Measurements from ENCODE around the gene OR6S1. TPM values are rescaled to one million over a fixed set of nuclear protein-coding genes. Genes with fewer than 3 reads are reported as not detected.

OR6S1 gene
- total RNA-seq, 2 experiments from 2014 or later, result not detected

DNA sequence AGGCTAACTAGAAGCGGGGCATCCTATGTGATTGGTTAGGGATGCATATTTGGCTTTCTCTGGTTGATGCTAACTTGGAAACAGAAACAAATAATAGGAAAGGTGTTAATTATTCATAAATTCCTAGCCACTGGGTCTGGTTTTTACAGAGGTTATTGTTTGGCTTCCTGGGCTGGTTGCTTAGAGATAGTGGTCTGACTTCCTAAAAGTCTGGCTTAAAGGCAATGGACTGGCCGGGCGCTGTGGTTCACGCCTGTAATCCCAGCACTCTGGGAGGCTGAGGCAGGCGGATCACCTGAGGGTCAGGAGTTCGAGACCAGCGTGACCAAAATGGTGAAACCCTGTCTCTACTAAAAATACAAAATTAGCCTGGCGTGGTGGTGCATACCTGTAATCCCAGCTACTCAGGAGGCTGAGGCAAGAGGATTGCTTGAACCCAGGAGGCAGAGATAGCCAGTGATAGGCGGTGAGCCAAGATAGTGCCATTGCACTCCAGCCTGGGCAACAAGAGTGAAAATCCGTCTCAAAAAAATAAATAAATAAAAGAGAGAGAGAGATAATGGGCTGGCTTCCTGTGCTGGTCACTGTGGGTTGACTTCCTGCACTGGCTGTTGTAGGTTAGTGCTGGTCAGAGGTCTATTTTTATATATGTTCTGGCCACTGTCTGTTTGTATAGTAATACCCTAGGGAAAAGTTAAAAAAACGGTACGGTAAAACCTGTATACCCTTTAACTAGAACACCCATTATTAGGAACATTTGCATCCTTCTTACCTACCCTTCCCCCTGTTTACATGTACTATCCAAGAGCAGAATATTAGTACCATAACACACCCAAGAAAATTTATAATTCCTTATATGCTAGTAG is 24.1 kb downstream of the OR6S1 start:
- Mint-ChIP-seq H3K27me3 (peaks cover 15% of the 10 kb centered on the region), H3K4me3 (no peak overlapping the region), H3K4me1 (ENCODE audit: low read depth) (peaks cover 5% of the 10 kb centered on the region), H3K27ac (no peak overlapping the region), H3K9me3 (no peaks in the 10 kb centered on the region), H3K36me3 (ENCODE audit: low read depth) (no peaks in the 10 kb centered on the region)
- ChIA-PET POLR2A (no interaction called here), CTCF (no interaction called here)
- Histone ChIP-seq H3K36me3 (ENCODE audit: insufficient read depth, low read length) (no peaks in the 10 kb centered on the region), H3K9me3 (ENCODE audit: control insufficient read depth in 1 of 2, insufficient read depth in 1 of 2, low read length in 2 of 2) (no peaks in the 10 kb centered on the region), H3K4me3 (ENCODE audit: low read length) (no peak overlapping the region), H3K27ac (ENCODE audit: low read depth in 1 of 2, low read length in 2 of 2) (no peak overlapping the region), H3K4me1 (ENCODE audit: insufficient read depth, low read length) (peaks cover 19% of the 10 kb centered on the region), H3K27me3 (ENCODE audit: control insufficient read depth in 1 of 2, insufficient read depth in 2 of 2, low read length in 2 of 2) (peaks cover 0 to 10% of the 10 kb centered on the region in 2 experiments)
- TF ChIP-seq, protein P1, sequence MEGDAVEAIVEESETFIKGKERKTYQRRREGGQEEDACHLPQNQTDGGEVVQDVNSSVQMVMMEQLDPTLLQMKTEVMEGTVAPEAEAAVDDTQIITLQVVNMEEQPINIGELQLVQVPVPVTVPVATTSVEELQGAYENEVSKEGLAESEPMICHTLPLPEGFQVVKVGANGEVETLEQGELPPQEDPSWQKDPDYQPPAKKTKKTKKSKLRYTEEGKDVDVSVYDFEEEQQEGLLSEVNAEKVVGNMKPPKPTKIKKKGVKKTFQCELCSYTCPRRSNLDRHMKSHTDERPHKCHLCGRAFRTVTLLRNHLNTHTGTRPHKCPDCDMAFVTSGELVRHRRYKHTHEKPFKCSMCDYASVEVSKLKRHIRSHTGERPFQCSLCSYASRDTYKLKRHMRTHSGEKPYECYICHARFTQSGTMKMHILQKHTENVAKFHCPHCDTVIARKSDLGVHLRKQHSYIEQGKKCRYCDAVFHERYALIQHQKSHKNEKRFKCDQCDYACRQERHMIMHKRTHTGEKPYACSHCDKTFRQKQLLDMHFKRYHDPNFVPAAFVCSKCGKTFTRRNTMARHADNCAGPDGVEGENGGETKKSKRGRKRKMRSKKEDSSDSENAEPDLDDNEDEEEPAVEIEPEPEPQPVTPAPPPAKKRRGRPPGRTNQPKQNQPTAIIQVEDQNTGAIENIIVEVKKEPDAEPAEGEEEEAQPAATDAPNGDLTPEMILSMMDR (IDR thresholded peaks at IDR 0.05), result no peak
- ATAC-seq (ENCODE audit: poor library complexity), result no peak
- no peak for DNase-seq
- intact Hi-C loops (cut with DNase I, micrococcal nuclease), result no loop called here

DNA sequence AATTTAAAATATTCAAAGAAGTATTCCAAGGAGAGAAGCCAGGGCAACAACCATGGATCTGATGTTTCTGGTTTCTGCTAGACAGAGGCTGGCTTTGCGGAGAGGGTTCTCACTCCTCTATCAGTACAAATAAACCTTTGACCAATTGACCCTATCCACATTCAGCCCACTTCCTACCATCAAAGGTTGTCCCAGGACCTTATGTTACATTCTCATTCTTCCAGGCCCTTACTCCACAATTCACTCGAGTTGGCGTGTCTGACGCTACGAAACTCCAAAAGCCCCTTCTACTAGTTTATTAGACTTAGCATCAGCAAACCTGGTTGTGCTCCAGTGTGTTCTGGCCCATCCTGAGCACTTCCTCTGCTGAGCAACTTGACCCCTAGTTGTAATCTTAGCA is 25.5 kb downstream of the OR6S1 start:
- Histone ChIP-seq H3K27me3 (ENCODE audit: control insufficient read depth in 1 of 2, insufficient read depth in 2 of 2, low read length in 2 of 2) (no peaks in the 10 kb centered on the region), H3K36me3 (ENCODE audit: insufficient read depth, low read length) (no peaks in the 10 kb centered on the region), H3K9me3 (ENCODE audit: control insufficient read depth in 1 of 2, insufficient read depth in 1 of 2, low read length in 2 of 2) (no peaks in the 10 kb centered on the region), H3K4me3 (ENCODE audit: low read length) (no peak overlapping the region), H3K27ac (ENCODE audit: low read depth in 1 of 2, low read length in 2 of 2) (no peak overlapping the region), H3K4me1 (ENCODE audit: insufficient read depth, low read length) (peaks cover 22% of the 10 kb centered on the region)
- CTCF ChIA-PET, result no interaction called here
- TF ChIP-seq, protein P1 (IDR thresholded peaks at IDR 0.05), result no peak
- Mint-ChIP-seq H3K27me3 (peaks cover 15% of the 10 kb centered on the region), H3K27ac (no peak overlapping the region), H3K4me1 (ENCODE audit: low read depth) (no peaks in the 10 kb centered on the region), H3K9me3 (no peaks in the 10 kb centered on the region), H3K36me3 (ENCODE audit: low read depth) (no peaks in the 10 kb centered on the region), H3K4me3 (no peak overlapping the region)
- POLR2A ChIA-PET, result no interaction called here
- intact Hi-C loops (cut with DNase I, micrococcal nuclease), result loop anchor here in 1 of 2 experiments (2.0 kb wide), 1 partner anchor 15 kb away; no protein-coding TSS in a partner anchor
- DNase-seq, result no peak
- ATAC-seq (ENCODE audit: poor library complexity), result no peak

DNA sequence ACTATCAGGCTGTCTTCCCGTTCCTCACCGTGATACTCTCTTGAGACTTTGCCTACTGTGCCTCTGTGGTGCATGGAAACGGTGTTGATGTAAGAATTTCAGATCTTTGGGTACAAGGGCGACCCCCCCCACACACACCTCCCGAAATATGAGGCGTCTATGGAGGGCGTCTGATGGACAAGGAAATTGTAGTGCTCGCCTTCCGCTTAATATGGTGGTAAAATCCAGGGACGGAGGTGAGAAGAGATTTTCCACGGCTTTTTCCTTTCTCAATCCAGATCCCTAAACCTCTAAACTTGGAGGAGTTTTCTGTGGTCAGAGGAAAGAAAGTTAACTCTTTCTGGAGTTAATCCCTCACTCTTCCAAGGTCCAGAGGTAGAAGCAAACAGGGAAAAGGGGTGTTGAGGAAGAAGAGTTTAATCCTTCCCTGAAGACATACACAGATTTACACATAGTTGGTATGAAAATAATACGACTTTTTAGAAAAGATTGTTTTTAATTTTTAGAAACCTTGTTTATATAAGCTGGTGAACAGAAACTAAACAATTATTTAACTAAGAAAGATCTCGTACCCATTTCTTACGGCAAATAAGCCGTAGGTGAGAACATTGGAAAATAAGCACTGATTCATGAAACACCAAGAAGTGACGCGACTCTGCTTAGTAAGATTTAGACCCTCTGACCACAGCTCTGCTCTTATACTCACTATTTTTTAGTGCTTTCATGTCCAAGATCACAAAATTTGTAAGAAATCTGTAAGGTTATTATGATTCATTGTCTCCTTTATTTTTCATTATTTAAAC is 27.3 kb downstream of the OR6S1 start:
- ATAC-seq (ENCODE audit: poor library complexity), result peak; percentile 20
- H3K4me1 ChIP-seq (ENCODE audit: insufficient read depth, low read length), result peaks cover 35% of the 10 kb centered on the region
- H3K27me3 ChIP-seq (ENCODE audit: control insufficient read depth in 1 of 2, insufficient read depth in 2 of 2, low read length in 2 of 2), result no peaks in the 10 kb centered on the region
- TF ChIP-seq, protein P1 (IDR thresholded peaks at IDR 0.05), result no peak
- H3K9me3 ChIP-seq (ENCODE audit: control insufficient read depth in 1 of 2, insufficient read depth in 1 of 2, low read length in 2 of 2), result no peaks in the 10 kb centered on the region
- Mint-ChIP-seq H3K4me1 (ENCODE audit: low read depth) (no peaks in the 10 kb centered on the region), H3K36me3 (ENCODE audit: low read depth) (no peaks in the 10 kb centered on the region), H3K27ac (no peak overlapping the region), H3K9me3 (no peaks in the 10 kb centered on the region), H3K27me3 (peaks cover 15% of the 10 kb centered on the region), H3K4me3 (no peak overlapping the region)
- peak in 2 of 14 experiments; percentile 26 to 33 for DNase-seq
- intact Hi-C loops (cut with DNase I, micrococcal nuclease), result loop anchor here (2.0 to 5.0 kb wide), 3 partner anchors 17 to 272 kb away; partner anchors contain the start of gene PARP2 (in 1 of the 2)
- ChIA-PET POLR2A (interaction anchor here (1.1 to 3.5 kb wide), 13 partner anchors 8 to 286 kb away, joined by 4 to 61 read pairs (median 10); partner anchors contain the start of genes APEX1, CCNB1IP1, OSGEP and PARP2), CTCF (interaction anchor here (0.8 to 2.9 kb wide), 14 partner anchors 8 to 287 kb away, joined by 3 to 15 read pairs (median 4); partner anchors contain the start of gene RNASE4)
- no peaks in the 10 kb centered on the region for H3K36me3 ChIP-seq (ENCODE audit: insufficient read depth, low read length)
- H3K4me3 ChIP-seq (ENCODE audit: low read length), result peak overlapping the region; percentile 64
- no peak overlapping the region for H3K27ac ChIP-seq (ENCODE audit: low read depth in 1 of 2, low read length in 2 of 2)
